HepG2 (cell line): ENCODE measurements around the gene ZP2. TPM values are rescaled to one million over a fixed set of nuclear protein-coding genes. Genes with fewer than 3 reads are reported as not detected.
A peak's percentile ranks its signal among the peaks of the same experiment; 100 is the strongest.

ENCODE experiments used
- ARID2 ChIP-seq: sonication (generic); formaldehyde crosslinking; IDR thresholded peaks from 2 replicates; pipeline ENCODE4 v1.8.1; 2022; ENCODE audit warnings: mild to moderate bottlenecking, missing genetic modification reagents, borderline replicate concordance
- ARNT ChIP-seq: fragments of 450-650 bp; IDR thresholded peaks from 2 replicates; pipeline ENCODE4 v1.6.1; 2017
- CCAR2 ChIP-seq: fragments of 200-400 bp; formaldehyde crosslinking; optimal IDR thresholded peaks from 2 replicates; pipeline ENCODE3; 2018; ENCODE audit warnings: low read depth, mild to moderate bottlenecking, low read length, moderate library complexity
- CEBPB ChIP-seq: IDR thresholded peaks from 2 replicates; pipeline ENCODE4 v1.6.1; 2011; ENCODE audit warnings: low read depth, low read length, improper control_type of control experiment, borderline replicate concordance
- IRF9 ChIP-seq: sonication (generic); formaldehyde crosslinking; IDR thresholded peaks from 2 replicates; pipeline ENCODE4 v1.8.0; 2022; ENCODE audit warnings: missing genetic modification reagents, mild to moderate bottlenecking, borderline replicate concordance
- KDM3A ChIP-seq: IDR thresholded peaks from 2 replicates; pipeline ENCODE4 v1.6.1; 2018; ENCODE audit warnings: low read depth, missing compliant biosample characterization
- KLF16 ChIP-seq, 2 experiments: sonication (generic) in 1 of 2; formaldehyde crosslinking in 1 of 2; IDR thresholded peaks; 2 replicates each; pipeline versions ENCODE4 v1.6.1 to v1.8.0; 2016 to 2023; ENCODE audit warnings: missing genetic modification reagents in 2 of 2, missing compliant biosample characterization in 1 of 2
- NAIF1 ChIP-seq: sonication (generic); formaldehyde crosslinking; IDR thresholded peaks from 2 replicates; pipeline ENCODE4 v1.5.0; 2020; ENCODE audit warnings: mild to moderate bottlenecking, missing genetic modification reagents, borderline replicate concordance
- NFATC3 ChIP-seq: sonication (generic); formaldehyde crosslinking; IDR thresholded peaks from 2 replicates; pipeline ENCODE4 v1.5.1; 2020; ENCODE audit warnings: mild to moderate bottlenecking, missing genetic modification reagents
- PAWR ChIP-seq: sonication (generic); formaldehyde crosslinking; IDR thresholded peaks from 2 replicates; pipeline ENCODE4 v1.4.0; 2020; ENCODE audit warnings: missing genetic modification reagents, mild to moderate bottlenecking, borderline replicate concordance
- PCBP2 ChIP-seq: fragments of 200-400 bp; formaldehyde crosslinking; optimal IDR thresholded peaks from 2 replicates; pipeline ENCODE3; 2018; ENCODE audit warnings: low read length, low read depth; ENCODE audit not compliant: poor library complexity, severe bottlenecking
- RELA ChIP-seq: sonication (generic); formaldehyde crosslinking; IDR thresholded peaks from 2 replicates; pipeline ENCODE4 v1.4.0; 2020; ENCODE audit warnings: missing genetic modification reagents
- SALL2 ChIP-seq: sonication (generic); formaldehyde crosslinking; IDR thresholded peaks from 2 replicates; pipeline ENCODE4 v1.8.1; 2023; ENCODE audit warnings: mild to moderate bottlenecking, missing genetic modification reagents, inconsistent platforms
- SNAPC4 ChIP-seq: sonication (generic); formaldehyde crosslinking; IDR thresholded peaks from 2 replicates; pipeline ENCODE4 v1.4.0; 2020; ENCODE audit warnings: mild to moderate bottlenecking, missing genetic modification reagents
- STAG1 ChIP-seq: sonication (generic); formaldehyde crosslinking; IDR thresholded peaks from 2 replicates; pipeline ENCODE4 v1.4.0; 2020; ENCODE audit warnings: missing genetic modification reagents
- THAP8 ChIP-seq: sonication (generic); formaldehyde crosslinking; IDR thresholded peaks from 2 replicates; pipeline ENCODE4 v1.5.1; 2020; ENCODE audit warnings: missing genetic modification reagents, mild to moderate bottlenecking, borderline replicate concordance
- ZBTB3 ChIP-seq: sonication (generic); formaldehyde crosslinking; IDR thresholded peaks from 2 replicates; pipeline ENCODE4 v1.4.0; 2020; ENCODE audit warnings: low read depth, mild to moderate bottlenecking, moderate library complexity, missing genetic modification reagents, borderline replicate concordance
- ZNF296 ChIP-seq: sonication (generic); formaldehyde crosslinking; conservative IDR thresholded peaks from 2 replicates; pipeline ENCODE4 v1.5.0; 2020; ENCODE audit warnings: mild to moderate bottlenecking, missing genetic modification reagents
- ZNF326 ChIP-seq: sonication (generic); formaldehyde crosslinking; IDR thresholded peaks from 2 replicates; pipeline ENCODE4 v1.4.0; 2020; ENCODE audit warnings: missing genetic modification reagents, borderline replicate concordance
- ZNF431 ChIP-seq: sonication (generic); formaldehyde crosslinking; IDR thresholded peaks from 2 replicates; pipeline ENCODE4 v1.9.0; 2022; ENCODE audit warnings: missing genetic modification reagents, low read depth, mild to moderate bottlenecking, borderline replicate concordance
- ZNF777 ChIP-seq: sonication (generic); formaldehyde crosslinking; IDR thresholded peaks from 2 replicates; pipeline ENCODE4 v1.4.0; 2020; ENCODE audit warnings: missing genetic modification reagents
- ZNF83 ChIP-seq: sonication (generic); formaldehyde crosslinking; IDR thresholded peaks from 2 replicates; pipeline ENCODE4 v1.4.0; 2020; ENCODE audit warnings: missing genetic modification reagents, mild to moderate bottlenecking, borderline replicate concordance
- polyA plus RNA-seq, 8 experiments: library from polyadenylated mRNA; depleted of rRNA in 3 of 8; stranded (reverse) in 7 of 8; unstranded in 1 of 8; fragments of >200 nt; fragmentation: Illumina TruSeq in 4 of 8; extraction: Trizol in 4 of 8; gene quantifications; 2 replicates each; pipeline versions ENCODE4 v1.2.1 to v1.2.3, GENCODE V29; 2011 to 2016; ENCODE audit warnings: low read depth in 4 of 8, missing spikeins in 1 of 8, mixed read lengths in 1 of 8; ENCODE audit not compliant: insufficient read depth in 1 of 8
- total RNA-seq, 5 experiments: library from RNA; depleted of rRNA; stranded (reverse); fragments of >200 nt; fragmentation: Illumina TruSeq; extraction: Trizol; gene quantifications; 2 replicates each; pipeline ENCODE4 v1.2.3, GENCODE V29; 2016; ENCODE audit warnings: low read depth in 1 of 5

ZP2 gene
- total and polyA plus RNA-seq, 2 of the 13 experiments (the other 11 are each of a cell fraction or from before 2014, with no cell fraction given), result not detected

- peak; percentile 85 for TF ChIP-seq KDM3A (CRISPR knock-in tag)
- peak; percentile 86 for TF ChIP-seq ZNF777
- TF ChIP-seq STAG1, result peak; percentile 22; the same call in 1 of the 2 replicates
- no peak for TF ChIP-seq SALL2 (CRISPR knock-in tag)
- no peak for TF ChIP-seq CEBPB
- TF ChIP-seq RELA, result 0 out of 2 replicates have a peak, but pooled peaks have one; percentile 65
- TF ChIP-seq ZNF326 (CRISPR knock-in tag), result no peak
- TF ChIP-seq ZNF83 (CRISPR knock-in tag), result peak; percentile 8; the same call in 1 of the 2 replicates
- peak in 1 of 2 experiments; percentile 85; a peak in 2 of 4 replicates for TF ChIP-seq KLF16 (CRISPR knock-in tag; IDR thresholded peaks at IDR 0.05)
- TF ChIP-seq ARNT, result no peak
- TF ChIP-seq CCAR2, result no peak
- TF ChIP-seq SNAPC4 (CRISPR knock-in tag), result no peak
- no peak for TF ChIP-seq PAWR
- TF ChIP-seq ARID2 (CRISPR knock-in tag), result 0 out of 2 replicates have a peak, but pooled peaks have one; percentile 27
- no peak; the same call in 1 of the 2 replicates for TF ChIP-seq ZBTB3 (CRISPR knock-in tag)
- TF ChIP-seq ZNF431 (CRISPR knock-in tag), result 0 out of 2 replicates have a peak, but pooled peaks have one; percentile 49
- TF ChIP-seq PCBP2, result no peak
- TF ChIP-seq THAP8 (CRISPR knock-in tag), result no peak
- 0 out of 2 replicates have a peak, but pooled peaks have one; percentile 38 for TF ChIP-seq NFATC3
- 0 out of 2 replicates have a peak, but pooled peaks have one; percentile 66 for TF ChIP-seq IRF9 (CRISPR knock-in tag)
- 0 out of 2 replicates have a peak, but pooled peaks have one; percentile 11 for TF ChIP-seq ZNF296 (CRISPR knock-in tag)
- 0 out of 2 replicates have a peak, but pooled peaks have one; percentile 33 for TF ChIP-seq NAIF1 (CRISPR knock-in tag)
Measured at GRCh38 chr16:21158208-21159110, 52.9 kb downstream of the ZP2 start, which contains the start of gene LDAF1 (continued).
